Germinal center (tissue), 1 donor: Measurements from ENCODE around the gene EFHB.
"Not testable (repeated sequence)": the region's sequence is repeated elsewhere in the genome, so short reads cannot be mapped to it uniquely, and the experiment has no call there.

Source experiments
- DNase-seq: peaks from one replicate; pipeline ENCODE4 v3.0.0; 2012; ENCODE audit warnings: mixed read lengths, low spot score

EFHB gene

GRCh38 chr3:19920401-19921080 is 13.5 kb downstream of the EFHB start:
- DNase-seq, result no peak

- DNase-seq, result no peak
These were observed 16.9 kb downstream of the EFHB start for GRCh38 chr3:19917167-19917566.

GRCh38 chr3:19911452-19911851 is 22.6 kb downstream of the EFHB start:
- DNase-seq, result no peak

GRCh38 chr3:19907523-19907922 is 26.5 kb downstream of the EFHB start:
- DNase-seq, result no peak

- no peak for DNase-seq
These were observed 30.4 kb downstream of the EFHB start for GRCh38 chr3:19903649-19904048.

- no peak for DNase-seq
These were observed 32.1 kb downstream of the EFHB start for GRCh38 chr3:19901918-19902317.

- DNase-seq, result no peak
These were observed 32.7 kb downstream of the EFHB start for GRCh38 chr3:19901337-19901736.

- not testable (repeated sequence) for DNase-seq
These were observed 34.2 kb downstream of the EFHB start for GRCh38 chr3:19899833-19900232.

GRCh38 chr3:19899264-19899663 is 34.8 kb downstream of the EFHB start:
- DNase-seq, result no peak

- DNase-seq, result no peak
These were observed 35.3 kb downstream of the EFHB start for GRCh38 chr3:19898721-19899120.

- no peak for DNase-seq
These were observed 42.3 kb downstream of the EFHB start for GRCh38 chr3:19891740-19892139.

GRCh38 chr3:19888428-19889152 is 45.4 kb downstream of the EFHB start:
- DNase-seq, result no peak

GRCh38 chr3:19887122-19887521 is 46.9 kb downstream of the EFHB start:
- DNase-seq, result not testable (repeated sequence)

GRCh38 chr3:19886404-19886803 is 47.6 kb downstream of the EFHB start:
- DNase-seq, result no peak

GRCh38 chr3:19885468-19885867 is 48.5 kb downstream of the EFHB start:
- peak; percentile 39 for DNase-seq

GRCh38 chr3:19881852-19882251 is 52.2 kb downstream of the EFHB start:
- DNase-seq, result no peak

GRCh38 chr3:19881036-19881435 is 53.0 kb downstream of the EFHB start:
- no peak for DNase-seq

- no peak for DNase-seq
These were observed 56.4 kb downstream of the EFHB start for GRCh38 chr3:19877656-19878055.

- DNase-seq, result peak; percentile 36
These were observed 67.2 kb downstream of the EFHB start for GRCh38 chr3:19866751-19867347.

GRCh38 chr3:19855318-19855717 is 78.7 kb downstream of the EFHB start:
- DNase-seq, result not testable (repeated sequence)

- not testable (repeated sequence) for DNase-seq
These were observed 87.4 kb downstream of the EFHB start for GRCh38 chr3:19846609-19847008.
